GM23338 (cell line): ENCODE data around the gene NEB. TPM values are rescaled to one million over a fixed set of nuclear protein-coding genes. Genes with fewer than 3 reads are reported as not detected.

Experiments used
- ATAC-seq: fragments of 200-7000 bp; cut with Tn5 transposase; 3 replicates; pipeline ENCODE4 v1.9.1; 2020
- DNase-seq: peaks from one replicate; pipeline ENCODE4 v3.0.0-alpha.2; 2015; ENCODE audit warnings: low spot score
- H2AFZ ChIP-seq: fragments of 200-600 bp; sonication (generic); 2 replicates; pipeline ENCODE4 v1.8.0; 2016; ENCODE audit warnings: antibody characterized with exemption, mild to moderate bottlenecking, moderate library complexity
- H3F3A ChIP-seq: fragments of 200-600 bp; sonication (generic); replicated peaks from 2 replicates; pipeline ENCODE4 v1.8.0; 2017; ENCODE audit warnings: antibody characterized with exemption, mixed run types, low read depth
- H3K27ac ChIP-seq: fragments of 200-600 bp; sonication (generic); 2 replicates; pipeline ENCODE4 v1.6.1; 2016; ENCODE audit warnings: low read depth
- H3K27me3 ChIP-seq: fragments of 200-600 bp; sonication (generic); 2 replicates; pipeline ENCODE4 v1.8.0; 2016; ENCODE audit warnings: mild to moderate bottlenecking, mixed run types, moderate library complexity; ENCODE audit not compliant: insufficient read depth
- H3K36me3 ChIP-seq: fragments of 200-600 bp; sonication (generic); 2 replicates; pipeline ENCODE4 v1.8.0; 2016; ENCODE audit warnings: mild to moderate bottlenecking; ENCODE audit not compliant: insufficient read depth
- H3K4me1 ChIP-seq: fragments of 200-600 bp; sonication (generic); 2 replicates; pipeline ENCODE4 v1.8.0; 2016; ENCODE audit warnings: mild to moderate bottlenecking, moderate library complexity; ENCODE audit not compliant: insufficient read depth
- H3K4me2 ChIP-seq: fragments of 200-600 bp; sonication (generic); 2 replicates; pipeline ENCODE4 v1.7.1; 2017; ENCODE audit warnings: mixed run types
- H3K4me3 ChIP-seq: fragments of 200-600 bp; sonication (generic); 2 replicates; pipeline ENCODE4 v1.6.1; 2016; ENCODE audit warnings: mixed run types
- H3K79me2 ChIP-seq: fragments of 200-600 bp; sonication (generic); replicated peaks from 2 replicates; pipeline ENCODE4 v1.8.0; 2017; ENCODE audit warnings: mild to moderate bottlenecking; ENCODE audit not compliant: insufficient read depth
- H3K9me2 ChIP-seq: fragments of 200-600 bp; sonication (generic); 2 replicates; pipeline ENCODE4 v1.8.0; 2017; ENCODE audit not compliant: insufficient read depth
- H4K20me1 ChIP-seq: fragments of 200-600 bp; sonication (generic); replicated peaks from 2 replicates; pipeline ENCODE4 v1.8.0; 2017; ENCODE audit warnings: mild to moderate bottlenecking; ENCODE audit not compliant: insufficient read depth
- H3K27ac Mint-ChIP-seq: 2 replicates; pipeline ENCODE4 v1.8.0; 2020; ENCODE audit warnings: inconsistent platforms, mild to moderate bottlenecking, moderate library complexity, mixed read lengths
- H3K27me3 Mint-ChIP-seq: 3 replicates; pipeline ENCODE4 v1.8.0; 2022; ENCODE audit warnings: low read depth, mild to moderate bottlenecking, moderate library complexity, mixed read lengths, inconsistent platforms; ENCODE audit not compliant: insufficient read depth, poor library complexity
- H3K36me3 Mint-ChIP-seq: 3 replicates; pipeline ENCODE4 v1.8.0; 2021; ENCODE audit warnings: low read depth, mild to moderate bottlenecking, inconsistent platforms, moderate library complexity, mixed read lengths
- H3K4me1 Mint-ChIP-seq: 3 replicates; pipeline ENCODE4 v1.8.0; 2020; ENCODE audit warnings: mild to moderate bottlenecking, inconsistent platforms, mixed read lengths
- H3K4me3 Mint-ChIP-seq: 3 replicates; pipeline ENCODE4 v1.8.0; 2021; ENCODE audit warnings: moderate library complexity, mild to moderate bottlenecking, inconsistent platforms, mixed read lengths
- H3K9me3 Mint-ChIP-seq: 3 replicates; pipeline ENCODE4 v1.8.0; 2020; ENCODE audit warnings: moderate library complexity, mild to moderate bottlenecking, inconsistent platforms, mixed read lengths
- CTCF ChIP-seq, 2 experiments: fragments of 200-600 bp in 1 of 2; sonication (generic) in 1 of 2; conservative IDR thresholded peaks; 2 replicates each; pipeline versions ENCODE4 v1.5.1 to v1.6.1; 2016 to 2017; ENCODE audit warnings: antibody characterized with exemption in 2 of 2, low read depth in 2 of 2, mild to moderate bottlenecking in 2 of 2, moderate library complexity in 1 of 2
- ETS1 ChIP-seq: IDR thresholded peaks from 2 replicates; pipeline ENCODE4 v1.6.1; 2016; ENCODE audit warnings: antibody characterized with exemption
- EZH2 ChIP-seq: fragments of 200-600 bp; sonication (generic); IDR thresholded peaks from one replicate; pipeline ENCODE4 v1.8.0; 2017; ENCODE audit warnings: antibody characterized with exemption, mild to moderate bottlenecking, low read depth; ENCODE audit not compliant: unreplicated experiment
- NANOG ChIP-seq: IDR thresholded peaks from 2 replicates; pipeline ENCODE4 v1.6.1; 2016; ENCODE audit warnings: antibody characterized with exemption, borderline replicate concordance
- POLR2AphosphoS5 ChIP-seq: IDR thresholded peaks from 2 replicates; pipeline ENCODE4 v1.6.1; 2016; ENCODE audit warnings: antibody characterized with exemption, low read depth
- REST ChIP-seq: IDR thresholded peaks from one replicate; pipeline ENCODE4 v1.6.1; 2018; ENCODE audit warnings: antibody characterized with exemption; ENCODE audit not compliant: unreplicated experiment
- STAT1 ChIP-seq: IDR thresholded peaks from one replicate; pipeline ENCODE4 v1.6.1; 2016; ENCODE audit warnings: antibody characterized with exemption; ENCODE audit not compliant: unreplicated experiment
- ZNF462 ChIP-seq: fragments of 250-450 bp; sonication (Bioruptor Pico); IDR thresholded peaks from 2 replicates; pipeline ENCODE4 v1.5.0; 2020; ENCODE audit warnings: mild to moderate bottlenecking, moderate library complexity
- polyA plus RNA-seq: library from polyadenylated mRNA; unstranded; fragments of >200 nt; fragmentation: Nextera tagmentation; extraction: Ambion mirVana; gene quantifications from 2 replicates; pipeline ENCODE4 v1.2.1, GENCODE V29; 2016
- total RNA-seq: library from RNA; depleted of rRNA; stranded (reverse); fragments of >200 nt; shearing (Covaris generic); gene quantifications from 2 replicates; pipeline ENCODE4 v1.2.3, GENCODE V29; 2014

Gene NEB
- total and polyA plus RNA-seq, 2 experiments from 2014 or later, result 6.2 to 13.7 TPM

- no peaks in the 10 kb centered on the region for H3K36me3 Mint-ChIP-seq
- no peak overlapping the region for H3K4me3 Mint-ChIP-seq
- H2AFZ ChIP-seq, result no peak overlapping the region
- H3F3A ChIP-seq, result no peaks in the 10 kb centered on the region
- H3K9me2 ChIP-seq, result no peaks in the 10 kb centered on the region
- no peak overlapping the region for H3K4me2 ChIP-seq
- H3K79me2 ChIP-seq, result no peaks in the 10 kb centered on the region
- DNase-seq (no peak), ATAC-seq (no peak)
- H4K20me1 ChIP-seq, result no peaks in the 10 kb centered on the region
- H3K4me3 ChIP-seq, result no peak overlapping the region
- H3K36me3 ChIP-seq, result no peaks in the 10 kb centered on the region
- no peak for TF ChIP-seq POLR2AphosphoS5
- no peak for TF ChIP-seq CTCF (conservative IDR thresholded peaks at IDR 0.05; ENCODE audit: low read depth in 2 of 2)
- no peak for TF ChIP-seq REST
- no peak for TF ChIP-seq ETS1
- TF ChIP-seq STAT1, result no peak
- no peak for TF ChIP-seq EZH2
- no peak for TF ChIP-seq NANOG
- no peak for TF ChIP-seq ZNF462 (CRISPR knock-in tag)
- no peaks in the 10 kb centered on the region for H3K4me1 Mint-ChIP-seq
- H3K27me3 Mint-ChIP-seq, result no peaks in the 10 kb centered on the region
- no peaks in the 10 kb centered on the region for H3K27me3 ChIP-seq
- H3K27ac ChIP-seq, result no peak overlapping the region
- H3K9me3 Mint-ChIP-seq, result no peaks in the 10 kb centered on the region
- no peaks in the 10 kb centered on the region for H3K4me1 ChIP-seq
- no peak overlapping the region for H3K27ac Mint-ChIP-seq
Measured at GRCh38 chr2:151624271-151624670, 110.0 kb downstream of the NEB start.
